Thoracic aorta endothelial cell (primary cell): ENCODE measurements around the gene DLX4. TPM values are rescaled to one million over a fixed set of nuclear protein-coding genes. Genes with fewer than 3 reads are reported as not detected.

Source experiments
- small RNA-seq: library from RNA; depleted of rRNA; stranded (forward); fragments of <200 nt; gene quantifications from one replicate; pipeline ENCODE3, GENCODE V24; 2012
- total RNA-seq: library from RNA; depleted of rRNA; stranded (reverse); fragments of >200 nt; gene quantifications from 2 replicates; pipeline ENCODE4 v1.2.3, GENCODE V29; 2012

Gene DLX4
- not detected in 2 replicates for total RNA-seq

DNA sequence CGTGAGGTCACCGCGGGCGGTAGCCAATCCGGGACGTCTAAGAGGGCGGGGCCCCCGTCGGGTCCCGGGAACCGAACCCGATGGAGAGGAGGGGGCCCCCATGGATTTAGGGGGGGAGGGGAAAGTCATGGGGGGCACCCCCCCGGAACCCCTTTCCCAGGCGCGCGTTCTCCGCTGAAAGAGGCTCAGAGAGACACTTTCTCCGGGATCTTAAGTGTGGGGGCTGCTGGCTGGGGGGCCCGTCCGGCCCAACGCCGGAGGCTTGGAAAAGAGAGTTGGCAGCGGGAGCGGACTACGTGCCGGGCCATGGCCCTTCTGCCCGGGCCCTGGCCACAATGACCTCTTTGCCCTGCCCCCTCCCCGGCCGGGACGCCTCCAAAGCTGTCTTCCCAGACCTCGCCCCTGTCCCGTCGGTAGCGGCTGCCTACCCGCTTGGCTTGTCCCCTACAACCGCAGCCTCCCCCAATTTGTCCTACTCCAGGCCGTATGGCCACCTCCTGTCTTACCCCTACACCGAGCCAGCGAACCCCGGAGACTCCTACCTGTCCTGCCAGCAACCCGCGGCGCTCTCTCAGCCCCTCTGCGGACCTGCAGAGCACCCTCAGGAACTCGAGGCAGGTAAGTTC is at the start of gene DLX4:
Gene DLX4 (plus strand): TSS at position 57 of the 626 bp plus-strand sequence. CDS start 279 bp downstream, at position 336.

DNA sequence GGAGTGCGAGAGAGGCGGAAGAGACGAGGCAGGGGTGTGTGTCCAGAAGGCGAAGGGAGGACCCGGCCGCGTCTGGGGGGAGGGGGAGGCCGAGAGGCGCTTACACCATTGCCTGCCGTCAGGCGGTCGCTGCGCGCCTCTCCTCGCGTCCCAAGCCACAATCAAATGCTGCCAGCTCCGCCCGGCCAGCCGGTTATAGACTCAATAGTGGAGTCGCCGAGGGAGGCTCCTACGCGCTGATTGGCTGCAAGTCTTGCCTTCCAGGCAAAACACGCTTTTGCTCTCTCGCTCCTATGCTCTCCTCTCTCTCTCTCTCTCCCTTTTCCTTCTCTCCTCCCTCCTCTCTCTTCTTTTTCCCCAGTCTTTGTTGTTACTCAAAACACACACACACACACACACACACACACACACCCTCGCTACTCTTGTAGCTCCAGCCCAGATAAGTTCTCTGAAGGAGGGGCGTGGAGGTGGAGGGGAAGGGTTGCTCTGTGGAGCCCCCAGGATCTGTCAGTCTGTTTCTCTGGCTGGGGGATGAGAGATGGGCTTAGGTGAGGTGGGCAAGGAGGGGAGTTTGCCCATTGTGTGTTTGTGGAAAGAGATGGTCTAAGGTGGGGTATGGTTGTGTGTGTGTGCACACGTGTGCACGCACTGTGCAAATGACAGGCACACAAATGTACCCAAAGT is 26.2 kb downstream of the DLX4 start, which contains the start of gene DLX3:
Gene DLX3 (minus strand): TSS at position 170 of the 684 bp plus-strand sequence. CDS start 226 bp downstream, outside the sequence.

Small RNAs within 50 kb of the gene (small RNA-seq; reads per million reads assigned to genes)
- not detected for gene RNU6-1313P

Other genes starting within 250 kb of the DLX4 start
- gene FAM117A, start 205.1 kb upstream of the DLX4 start, total RNA-seq, result 5.9 and 7.8 TPM in 2 replicates
- 69.7 and 70.4 TPM in 2 replicates for gene KAT7, start 180.5 kb upstream of the DLX4 start, total RNA-seq
- gene TAC4, start 121.1 kb upstream of the DLX4 start, total RNA-seq, result not detected in 2 replicates
- gene DLX3, start 26.0 kb downstream of the DLX4 start, total RNA-seq, result not detected in 2 replicates
- gene ITGA3, start 86.9 kb downstream of the DLX4 start, total RNA-seq, result 58.6 and 77.8 TPM in 2 replicates
- gene PDK2, start 126.2 kb downstream of the DLX4 start, total RNA-seq, result 12.3 and 13.4 TPM in 2 replicates
- gene SAMD14, start 161.0 kb downstream of the DLX4 start, total RNA-seq, result 3.1 and 3.7 TPM in 2 replicates
- 35.8 and 45.4 TPM in 2 replicates for gene PPP1R9B, start 181.5 kb downstream of the DLX4 start, total RNA-seq
- gene SGCA, start 196.8 kb downstream of the DLX4 start, total RNA-seq, result not detected in 2 replicates
- 0.66 and 1.3 TPM in 2 replicates for gene COL1A1, start 232.4 kb downstream of the DLX4 start, total RNA-seq